ENCODE measurements around the gene MEF2A. TPM values are rescaled to one million over a fixed set of nuclear protein-coding genes. Genes with fewer than 3 reads are reported as not detected.

The MEF2A gene
- total RNA-seq, 1 experiment from 2014 or later, result 29.6 TPM

GRCh38 chr15:99696096-99696495 is 130.3 kb downstream of the MEF2A start (continued):
- TF ChIP-seq REST (IDR thresholded peaks at IDR 0.05; ENCODE audit: low read depth), result no peak
- no peak for TF ChIP-seq ZFX (IDR thresholded peaks at IDR 0.05)
- TF ChIP-seq CEBPB (IDR thresholded peaks at IDR 0.05; ENCODE audit: low read depth), result no peak
- no peak for TF ChIP-seq POLR2A (IDR thresholded peaks at IDR 0.05; ENCODE audit: borderline replicate concordance, extremely low read depth, insufficient read depth, insufficient read length)
- no peak for TF ChIP-seq YY1 (IDR thresholded peaks at IDR 0.05; ENCODE audit: extremely low read depth, insufficient replicate concordance, low read depth, low read length)
- no peak for TF ChIP-seq CBX3 (IDR thresholded peaks at IDR 0.05; ENCODE audit: low read depth)
- no peak for TF ChIP-seq EGR1 (IDR thresholded peaks at IDR 0.05; ENCODE audit: low read depth)

GRCh38 chr15:99702895-99703602 is 137.3 kb downstream of the MEF2A start:
- no peaks in the 10 kb centered on the region for H3K9me2 ChIP-seq (ENCODE audit: insufficient read depth)
- no peaks in the 10 kb centered on the region for H3K36me3 ChIP-seq (ENCODE audit: control insufficient read depth in 1 of 2, insufficient read depth in 2 of 2, low read length in 2 of 2)
- H3K27me3 ChIP-seq (ENCODE audit: insufficient read depth, low read length), result no peaks in the 10 kb centered on the region
- H4K20me1 ChIP-seq (ENCODE audit: insufficient read depth), result no peaks in the 10 kb centered on the region; the same call in 1 of the 2 replicates
- TSS peak; percentile 84 for BruUV-seq (replicated peaks)
- CTCF ChIA-PET, result interaction anchor here (0.6 to 2.8 kb wide), 10 partner anchors 10 to 567 kb away, joined by 3 to 88 read pairs (median 13); no protein-coding TSS in a partner anchor
- no peak overlapping the region for H3K4me2 ChIP-seq (ENCODE audit: low read length)
- TF ChIP-seq POLR2AphosphoS5 (IDR thresholded peaks at IDR 0.05; ENCODE audit: low read depth, low read length) (no peak), ELF1 (IDR thresholded peaks at IDR 0.05; ENCODE audit: borderline replicate concordance, low read depth) (no peak)
- ATAC-seq (no peak), DNase-seq (ENCODE audit: low read depth, low spot score) (no peak)
- POLR2A ChIA-PET, result interaction anchor here (0.9 to 1.6 kb wide), 2 partner anchors 53 to 452 kb away, joined by 3 to 4 read pairs; partner anchors contain the start of gene LRRC28
- H3K4me3 ChIP-seq (replicated peaks in 1 of 2; ENCODE audit: low read depth in 1 of 2, low read length in 2 of 2), result no peak overlapping the region
- H3K9ac ChIP-seq (ENCODE audit: low read length), result no peak overlapping the region
- no peaks in the 10 kb centered on the region for H3K79me2 ChIP-seq (ENCODE audit: insufficient read depth, low read length)
- intact Hi-C loops (cut with micrococcal nuclease), result loop anchor here (5.0 kb wide), 2 partner anchors 136 to 276 kb away; partner anchors contain the start of gene MEF2A
- RAD21 ChIA-PET (ENCODE audit: low non-redundant PET in 1 of 2, low total read pairs in 2 of 2, uncharacterized antibody in 2 of 2, unreplicated experiment in 2 of 2), result interaction anchor here in 1 of 2 experiments (1.7 kb wide), 1 partner anchor 294 kb away, joined by 12 read pairs; no protein-coding TSS in a partner anchor
- H3K9me3 ChIP-seq (ENCODE audit: control insufficient read depth in 1 of 2, insufficient read depth in 1 of 2, low read depth in 1 of 2, low read length in 2 of 2), result no peaks in the 10 kb centered on the region
- peaks cover 7 to 17% of the 10 kb centered on the region in 2 experiments for H3K4me1 ChIP-seq (ENCODE audit: control insufficient read depth in 1 of 2, insufficient read depth in 2 of 2, low read length in 2 of 2)
- no peak overlapping the region for H2AFZ ChIP-seq (ENCODE audit: low read depth, low read length, poor library complexity, severe bottlenecking)
- no peak overlapping the region for H3K27ac ChIP-seq (ENCODE audit: low read depth, low read length)
